Immature natural killer cell (primary cell): ENCODE measurements around the gene CUEDC1. TPM values are rescaled to one million over a fixed set of nuclear protein-coding genes. Genes with fewer than 3 reads are reported as not detected.
A peak's percentile ranks its signal among the peaks of the same experiment; 100 is the strongest.

Experiments
- DNase-seq, 3 donors: peaks; one replicate each; pipeline ENCODE4 v3.0.0; 2022; ENCODE audit warnings: mixed read lengths in 1 of 3
- H3K27ac Mint-ChIP-seq, 6 donors: one replicate each; pipeline ENCODE4 v1.8.0; 2020; ENCODE audit warnings: mixed read lengths in 6 of 6, mild to moderate bottlenecking in 5 of 6, inconsistent platforms in 4 of 6, moderate library complexity in 3 of 6
- H3K27me3 Mint-ChIP-seq, 3 donors: one replicate each; pipeline ENCODE4 v1.8.0; 2020 to 2021; ENCODE audit warnings: low read depth in 3 of 3, mild to moderate bottlenecking in 3 of 3, mixed read lengths in 3 of 3, moderate library complexity in 3 of 3, inconsistent platforms in 1 of 3
- H3K36me3 Mint-ChIP-seq, 3 donors: one replicate each; pipeline ENCODE4 v1.8.0; 2020; ENCODE audit warnings: mixed read lengths in 3 of 3, inconsistent platforms in 2 of 3, mild to moderate bottlenecking in 2 of 3
- H3K4me1 Mint-ChIP-seq, 2 donors: one replicate each; pipeline ENCODE4 v1.8.0; 2020; ENCODE audit warnings: inconsistent platforms in 2 of 2, mild to moderate bottlenecking in 2 of 2, mixed read lengths in 2 of 2, moderate library complexity in 1 of 2
- H3K4me3 Mint-ChIP-seq, 5 donors: one replicate each; pipeline ENCODE4 v1.8.0; 2020; ENCODE audit warnings: mild to moderate bottlenecking in 5 of 5, mixed read lengths in 5 of 5, inconsistent platforms in 3 of 5, moderate library complexity in 3 of 5
- H3K9me3 Mint-ChIP-seq, 6 donors: one replicate each; pipeline ENCODE4 v1.8.0; 2020; ENCODE audit warnings: mild to moderate bottlenecking in 6 of 6, mixed read lengths in 6 of 6, inconsistent platforms in 4 of 6, moderate library complexity in 3 of 6
- polyA plus RNA-seq, 3 donors: library from polyadenylated mRNA; unstranded; fragments of 300-500 nt; fragmentation: Illumina TruSeq; gene quantifications; one replicate each; pipeline ENCODE4 v1.2.3, GENCODE V29; 2021

CUEDC1 gene
- polyA plus RNA-seq, 3 donors from 2014 or later = 0.43 to 2.5 (median 0.52) TPM

GRCh38 chr17:57860414-57860999, 94.7 kb downstream of the CUEDC1 start:
- no peak for DNase-seq
- Mint-ChIP-seq H3K9me3 (peaks cover 0 to 5% (median 0%) of the 10 kb centered on the region in 6 donors), H3K27me3 (peaks cover 4 to 24% (median 14%) of the 10 kb centered on the region in 3 donors), H3K27ac (no peak overlapping the region), H3K36me3 (peaks cover 0 to 8% (median 0%) of the 10 kb centered on the region in 3 donors), H3K4me1 (peaks cover 5 to 9% of the 10 kb centered on the region in 2 donors), H3K4me3 (no peak overlapping the region)

GRCh38 chr17:57859601-57860413, 95.4 kb downstream of the CUEDC1 start:
- H3K4me1 Mint-ChIP-seq = peaks cover 5 to 9% of the 10 kb centered on the region in 2 donors

GRCh38 chr17:57858838-57859237, 96.4 kb downstream of the CUEDC1 start:
- H3K9me3 Mint-ChIP-seq = peaks cover 0 to 4% (median 0%) of the 10 kb centered on the region in 6 donors
- H3K27ac Mint-ChIP-seq = no peak overlapping the region

More at GRCh38 chr17:57859601-57860413, 95.4 kb downstream of the CUEDC1 start:
- Mint-ChIP-seq H3K27me3 (peaks cover 4 to 19% (median 16%) of the 10 kb centered on the region in 3 donors), H3K36me3 (peaks cover 0 to 8% (median 0%) of the 10 kb centered on the region in 3 donors), H3K4me3 (no peak overlapping the region), H3K9me3 (peaks cover 0 to 5% (median 0%) of the 10 kb centered on the region in 6 donors), H3K27ac (no peak overlapping the region)
- no peak for DNase-seq

GRCh38 chr17:57856792-57857620, 98.2 kb downstream of the CUEDC1 start:
- H3K9me3 Mint-ChIP-seq = no peaks in the 10 kb centered on the region
- DNase-seq = no peak
- peaks cover 1 to 19% (median 12%) of the 10 kb centered on the region in 3 donors for H3K27me3 Mint-ChIP-seq
- peaks cover 5 to 9% of the 10 kb centered on the region in 2 donors for H3K4me1 Mint-ChIP-seq
- no peak overlapping the region for H3K27ac Mint-ChIP-seq
- H3K36me3 Mint-ChIP-seq = no peaks in the 10 kb centered on the region
- no peak overlapping the region for H3K4me3 Mint-ChIP-seq

More at GRCh38 chr17:57858838-57859237, 96.4 kb downstream of the CUEDC1 start:
- no peak for DNase-seq
- Mint-ChIP-seq H3K36me3 (no peaks in the 10 kb centered on the region), H3K4me3 (no peak overlapping the region), H3K4me1 (peaks cover 5 to 9% of the 10 kb centered on the region in 2 donors), H3K27me3 (peaks cover 4 to 19% (median 14%) of the 10 kb centered on the region in 3 donors)

- Mint-ChIP-seq H3K4me3 (no peak overlapping the region), H3K27me3 (peaks cover 0 to 16% (median 11%) of the 10 kb centered on the region in 3 donors), H3K27ac (no peak overlapping the region), H3K9me3 (no peaks in the 10 kb centered on the region), H3K4me1 (peaks cover 11 to 15% of the 10 kb centered on the region in 2 donors), H3K36me3 (no peaks in the 10 kb centered on the region)
- no peak for DNase-seq
Measured at GRCh38 chr17:57855391-57856035, 99.7 kb downstream of the CUEDC1 start.

- Mint-ChIP-seq H3K4me1 (peaks cover 29 to 32% of the 10 kb centered on the region in 2 donors), H3K9me3 (no peaks in the 10 kb centered on the region), H3K27me3 (peaks cover 0 to 9% (median 9%) of the 10 kb centered on the region in 3 donors), H3K4me3 (peak overlapping the region in 1 of 5 donors; percentile 6), H3K36me3 (no peaks in the 10 kb centered on the region), H3K27ac (no peak overlapping the region)
- DNase-seq = no peak
Measured at GRCh38 chr17:57853695-57854094, 101.5 kb downstream of the CUEDC1 start.

- no peak overlapping the region for H3K27ac Mint-ChIP-seq
- peaks cover 31 to 36% of the 10 kb centered on the region in 2 donors for H3K4me1 Mint-ChIP-seq
Measured at GRCh38 chr17:57852955-57853328, 102.3 kb downstream of the CUEDC1 start.

GRCh38 chr17:57852092-57852954, 102.9 kb downstream of the CUEDC1 start:
- no peak for DNase-seq
- Mint-ChIP-seq H3K4me3 (peak overlapping the region; percentile 55 to 69 (median 67)), H3K27me3 (peaks cover 0 to 9% (median 8%) of the 10 kb centered on the region in 3 donors), H3K27ac (peak overlapping the region in 2 of 6 donors; percentile 36 to 81), H3K9me3 (no peaks in the 10 kb centered on the region), H3K4me1 (peaks cover 31 to 36% of the 10 kb centered on the region in 2 donors), H3K36me3 (no peaks in the 10 kb centered on the region)

More at GRCh38 chr17:57852955-57853328, 102.3 kb downstream of the CUEDC1 start:
- H3K36me3 Mint-ChIP-seq = no peaks in the 10 kb centered on the region
- H3K4me3 Mint-ChIP-seq = peak overlapping the region in 1 of 5 donors; percentile 25
- peaks cover 0 to 9% (median 9%) of the 10 kb centered on the region in 3 donors for H3K27me3 Mint-ChIP-seq
- no peaks in the 10 kb centered on the region for H3K9me3 Mint-ChIP-seq
- DNase-seq = no peak

GRCh38 chr17:57849874-57850754, 105.1 kb downstream of the CUEDC1 start, which contains the start of gene MRPS23:
Gene MRPS23 (minus strand): TSS chr17:57850044. CDS start chr17:57850010, 34 bp downstream.
- Mint-ChIP-seq H3K9me3 (no peaks in the 10 kb centered on the region), H3K27me3 (peaks cover 0 to 9% (median 4%) of the 10 kb centered on the region in 3 donors), H3K36me3 (peaks cover 0 to 4% (median 0%) of the 10 kb centered on the region in 3 donors), H3K4me1 (peaks cover 34 to 45% of the 10 kb centered on the region in 2 donors), H3K4me3 (peak within 1 kb of the TSS; percentile 94 to 100 (median 98)), H3K27ac (peak within 1 kb of the TSS; percentile 95 to 99 (median 97))
- DNase-seq = peak; percentile 93

GRCh38 chr17:57849163-57849873, 105.9 kb downstream of the CUEDC1 start:
- DNase-seq = peak in 1 of 3 donors; percentile 10
- H3K9me3 Mint-ChIP-seq = no peaks in the 10 kb centered on the region
- H3K27ac Mint-ChIP-seq = peak overlapping the region; percentile 95 to 99 (median 97)
- peaks cover 0 to 4% (median 0%) of the 10 kb centered on the region in 3 donors for H3K36me3 Mint-ChIP-seq
- H3K27me3 Mint-ChIP-seq = peaks cover 0 to 7% (median 4%) of the 10 kb centered on the region in 3 donors
- peak overlapping the region; percentile 94 to 100 (median 98) for H3K4me3 Mint-ChIP-seq
- peaks cover 34 to 46% of the 10 kb centered on the region in 2 donors for H3K4me1 Mint-ChIP-seq
